Endothelial cell of umbilical vein (primary cell): Measurements from ENCODE around the gene DVL1. TPM values are rescaled to one million over a fixed set of nuclear protein-coding genes. Genes with fewer than 3 reads are reported as not detected.

ENCODE experiments used
- BruUV-seq: library from RNA; stranded (reverse); fragments of 400-500 nt; replicated peaks from 2 replicates; lab custom pipeline; 2021; lab: Mats Ljungman, UMichigan
- CTCF ChIA-PET: fragments of 300-600, 350-600 bp; sonication (Branson Sonifier 250); formaldehyde crosslinking; loops from one replicate; lab custom pipeline; 2021; ENCODE audit warnings: antibody characterized with exemption, inconsistent platforms; lab: Charles Lee
- POLR2A ChIA-PET: fragments of 300-600, 350-600 bp; sonication (Branson Sonifier 250); formaldehyde crosslinking; loops from one replicate; lab custom pipeline; 2021; ENCODE audit warnings: antibody characterized with exemption, inconsistent platforms; lab: Charles Lee
- DNase-seq: peaks from one replicate; pipeline ENCODE4 v3.0.0-alpha.2; 2011; ENCODE audit warnings: low read depth, low spot score
- FAIRE-seq: peaks from 2 replicates; lab custom pipeline; 2011; peaks lifted over from hg19 to GRCh38; lab: Jason Lieb, UNC
- H2AFZ ChIP-seq: 2 replicates; pipeline ENCODE4 v1.6.0; 2012; ENCODE audit warnings: low read depth, low read length, control low read depth, inconsistent platforms
- H3K27ac ChIP-seq: 2 replicates; pipeline ENCODE4 v1.5.1; 2011; ENCODE audit warnings: low read depth, mild to moderate bottlenecking, control low read depth, low read length, moderate library complexity; ENCODE audit not compliant: insufficient read depth
- H3K27me3 ChIP-seq, 2 experiments: 2 replicates each; pipeline versions ENCODE4 v1.6.0 to v1.6.1; 2011; ENCODE audit warnings: low read length in 2 of 2, mixed read lengths in 1 of 2; ENCODE audit not compliant: control insufficient read depth in 2 of 2, insufficient read depth in 2 of 2
- H3K36me3 ChIP-seq, 2 experiments: 2 replicates in 1 of 2; 3 replicates in 1 of 2; pipeline ENCODE4 v1.5.1; 2011; ENCODE audit warnings: low read length in 2 of 2, mild to moderate bottlenecking in 1 of 2, moderate library complexity in 1 of 2; ENCODE audit not compliant: control insufficient read depth in 2 of 2, insufficient read depth in 2 of 2; ENCODE audit errors: extremely low read depth in 1 of 2
- H3K4me1 ChIP-seq: 3 replicates; pipeline ENCODE4 v1.5.1; 2011; ENCODE audit warnings: mild to moderate bottlenecking, low read length; ENCODE audit not compliant: control insufficient read depth, insufficient read depth; ENCODE audit errors: extremely low read depth
- H3K4me2 ChIP-seq: 2 replicates; pipeline ENCODE4 v1.6.1; 2011; ENCODE audit warnings: low read length, control low read depth, mixed read lengths; ENCODE audit not compliant: insufficient read depth
- H3K4me3 ChIP-seq, 3 experiments: fragments of 200-600 bp in 1 of 3; sonication (generic), shearing (Covaris generic) in 1 of 3; replicated peaks in 1 of 3; 2 replicates each; pipeline ENCODE4 v1.5.1; 2011 to 2016; ENCODE audit warnings: control low read depth in 3 of 3, low read length in 3 of 3, mild to moderate bottlenecking in 2 of 3, inconsistent platforms in 1 of 3, low read depth in 1 of 3, moderate library complexity in 1 of 3; ENCODE audit not compliant: insufficient read depth in 1 of 3
- H3K79me2 ChIP-seq: 2 replicates; pipeline ENCODE4 v1.6.0; 2012; ENCODE audit warnings: low read length, inconsistent platforms; ENCODE audit not compliant: control insufficient read depth, insufficient read depth
- H3K9ac ChIP-seq: replicated peaks from 2 replicates; pipeline ENCODE3; 2011; ENCODE audit warnings: low read length, control low read depth; ENCODE audit not compliant: insufficient read depth; ENCODE audit errors: extremely low read depth
- H3K9me1 ChIP-seq: replicated peaks from 3 replicates; pipeline ENCODE4 v1.6.0; 2011; ENCODE audit warnings: mild to moderate bottlenecking, low read length; ENCODE audit not compliant: control insufficient read depth, insufficient read depth; ENCODE audit errors: extremely low read depth
- H3K9me3 ChIP-seq: replicated peaks from 2 replicates; pipeline ENCODE4 v1.5.1; 2012; ENCODE audit warnings: low read length, inconsistent platforms; ENCODE audit not compliant: control insufficient read depth, insufficient read depth
- H4K20me1 ChIP-seq: replicated peaks from 2 replicates; pipeline ENCODE3; 2011; ENCODE audit warnings: mild to moderate bottlenecking, low read length; ENCODE audit not compliant: control insufficient read depth, insufficient read depth; ENCODE audit errors: extremely low read depth
- FOS ChIP-seq: IDR thresholded peaks from 2 replicates; pipeline ENCODE4 v1.6.1; 2011; ENCODE audit warnings: mild to moderate bottlenecking, low read length, moderate library complexity, borderline replicate concordance; ENCODE audit not compliant: insufficient read depth
- GATA2 ChIP-seq: IDR thresholded peaks from 2 replicates; pipeline ENCODE4 v1.7.0; 2011; ENCODE audit warnings: low read depth, mild to moderate bottlenecking, moderate library complexity, mixed read lengths, low read length; ENCODE audit not compliant: insufficient read length, insufficient read depth
- MYC ChIP-seq: IDR thresholded peaks from one replicate; pipeline ENCODE4 v1.6.1; 2011; ENCODE audit warnings: mild to moderate bottlenecking, low read depth, low read length
- POLR2AphosphoS5 ChIP-seq: IDR thresholded peaks from 2 replicates; pipeline ENCODE4 v1.6.1; 2012; ENCODE audit warnings: low read depth, mild to moderate bottlenecking, control low read depth, low read length, moderate library complexity; ENCODE audit not compliant: insufficient read depth
- dilution Hi-C: fragments of 300-500 bp; cut with MboI; formaldehyde crosslinking; loops from one replicate; pipeline ENCODE4 v1.15.0; 2019; ENCODE audit warnings: low sequenced_read_pairs; ENCODE audit not compliant: extremely low pct_ligation_motif_present
- intact Hi-C: fragments of 100-400 bp; cut with micrococcal nuclease; formaldehyde crosslinking; loops from one replicate; pipeline ENCODE4 v1.10.0; 2022
- microRNA-seq: library from miRNA; unstranded; fragments of <30 nt; microRNA quantifications from one replicate; pipeline ENCODE4 v1.2.0, GENCODE V29; 2021; ENCODE audit warnings: borderline number of aligned reads, borderline replicate concordance
- polyA plus RNA-seq, 4 experiments: library from polyadenylated mRNA; depleted of rRNA in 3 of 4; stranded (reverse) in 3 of 4; unstranded in 1 of 4; fragments of >200 nt; gene quantifications; 2 replicates each; pipeline versions ENCODE4 v1.2.1 to v1.2.3, GENCODE V29; 2011 to 2012; ENCODE audit warnings: missing spikeins in 1 of 4
- small RNA-seq: library from RNA; depleted of rRNA; stranded (forward); fragments of <200 nt; gene quantifications from one replicate; pipeline ENCODE3, GENCODE V24; 2012; ENCODE audit warnings: low replicate concordance, low read depth; ENCODE audit not compliant: insufficient read depth, insufficient read length
- total RNA-seq: library from RNA; stranded (reverse); gene quantifications from 2 replicates; pipeline ENCODE4 v1.2.3, GENCODE V29; 2021
- TF ChIP-seq, protein P1 (sequence below): IDR thresholded peaks from 2 replicates; pipeline ENCODE4 v1.6.1; 2011; ENCODE audit not compliant: insufficient read depth, insufficient read length
- TF ChIP-seq, protein P2 (sequence below), 2 donors: IDR thresholded peaks; 1 replicate in 1 of 2; 2 replicates in 1 of 2; pipeline ENCODE4 v1.5.1; 2011; ENCODE audit warnings: low read length in 2 of 2, mild to moderate bottlenecking in 2 of 2, moderate library complexity in 2 of 2, control low read depth in 1 of 2, inconsistent platforms in 1 of 2, low read depth in 1 of 2; ENCODE audit not compliant: insufficient read depth in 1 of 2; ENCODE audit errors: extremely low read depth in 1 of 2

DVL1 gene
- total and polyA plus RNA-seq, 2 donors (not counting 3 experiments of a cell fraction or from before 2014, with no cell fraction given) = 26.8 to 36.5 TPM

DNA sequence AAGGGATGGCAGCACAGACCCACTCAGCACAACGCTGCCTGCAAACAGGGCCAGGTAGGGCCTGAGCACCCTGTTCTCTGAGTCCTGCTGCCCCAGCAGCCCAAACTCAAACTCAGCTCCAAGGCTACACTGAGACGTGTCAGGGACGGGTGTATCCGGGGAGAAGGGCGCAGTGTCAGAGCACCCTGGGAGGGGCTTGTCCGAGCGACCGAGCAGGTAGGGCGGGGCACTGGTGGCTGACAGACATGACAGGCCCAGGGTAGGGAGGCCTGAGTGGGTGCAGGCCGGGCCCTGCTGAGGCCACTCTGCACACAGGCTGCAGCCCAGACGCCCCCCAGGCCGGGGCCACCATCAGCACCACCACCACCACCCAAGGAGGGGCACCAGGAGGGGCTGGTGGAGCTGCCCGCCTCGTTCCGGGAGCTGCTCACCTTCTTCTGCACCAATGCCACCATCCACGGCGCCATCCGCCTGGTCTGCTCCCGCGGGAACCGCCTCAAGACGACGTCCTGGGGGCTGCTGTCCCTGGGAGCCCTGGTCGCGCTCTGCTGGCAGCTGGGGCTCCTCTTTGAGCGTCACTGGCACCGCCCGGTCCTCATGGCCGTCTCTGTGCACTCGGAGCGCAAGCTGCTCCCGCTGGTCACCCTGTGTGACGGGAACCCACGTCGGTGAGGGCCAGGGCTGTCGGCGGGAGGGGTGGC lies 63.5 kb downstream of the DVL1 start:
- Histone ChIP-seq H3K79me2 (no peaks in the 10 kb centered on the region), H3K9me3 (no peaks in the 10 kb centered on the region), H2AFZ (no peak overlapping the region), H3K4me3 (no peak overlapping the region), H3K27ac (no peak overlapping the region), H3K36me3 (no peaks in the 10 kb centered on the region), H3K4me1 (peaks cover 2% of the 10 kb centered on the region), H3K9ac (no peak overlapping the region), H4K20me1 (no peaks in the 10 kb centered on the region), H3K27me3 (no peaks in the 10 kb centered on the region), H3K9me1 (no peaks in the 10 kb centered on the region), H3K4me2 (no peak overlapping the region)
- no peak for DNase-seq
- dilution Hi-C loops = no loop called here
- BruUV-seq = no TSS peak
- no peak for TF ChIP-seq MYC
- TF ChIP-seq, protein P1, sequence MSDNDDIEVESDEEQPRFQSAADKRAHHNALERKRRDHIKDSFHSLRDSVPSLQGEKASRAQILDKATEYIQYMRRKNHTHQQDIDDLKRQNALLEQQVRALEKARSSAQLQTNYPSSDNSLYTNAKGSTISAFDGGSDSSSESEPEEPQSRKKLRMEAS = no peak
- no peak for TF ChIP-seq FOS
- no peak for TF ChIP-seq POLR2AphosphoS5
- no peak for TF ChIP-seq GATA2
- TF ChIP-seq, protein P2, sequence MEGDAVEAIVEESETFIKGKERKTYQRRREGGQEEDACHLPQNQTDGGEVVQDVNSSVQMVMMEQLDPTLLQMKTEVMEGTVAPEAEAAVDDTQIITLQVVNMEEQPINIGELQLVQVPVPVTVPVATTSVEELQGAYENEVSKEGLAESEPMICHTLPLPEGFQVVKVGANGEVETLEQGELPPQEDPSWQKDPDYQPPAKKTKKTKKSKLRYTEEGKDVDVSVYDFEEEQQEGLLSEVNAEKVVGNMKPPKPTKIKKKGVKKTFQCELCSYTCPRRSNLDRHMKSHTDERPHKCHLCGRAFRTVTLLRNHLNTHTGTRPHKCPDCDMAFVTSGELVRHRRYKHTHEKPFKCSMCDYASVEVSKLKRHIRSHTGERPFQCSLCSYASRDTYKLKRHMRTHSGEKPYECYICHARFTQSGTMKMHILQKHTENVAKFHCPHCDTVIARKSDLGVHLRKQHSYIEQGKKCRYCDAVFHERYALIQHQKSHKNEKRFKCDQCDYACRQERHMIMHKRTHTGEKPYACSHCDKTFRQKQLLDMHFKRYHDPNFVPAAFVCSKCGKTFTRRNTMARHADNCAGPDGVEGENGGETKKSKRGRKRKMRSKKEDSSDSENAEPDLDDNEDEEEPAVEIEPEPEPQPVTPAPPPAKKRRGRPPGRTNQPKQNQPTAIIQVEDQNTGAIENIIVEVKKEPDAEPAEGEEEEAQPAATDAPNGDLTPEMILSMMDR (IDR thresholded peaks at IDR 0.05; ENCODE audit: extremely low read depth in 1 of 2, insufficient read depth in 1 of 2, low read depth in 1 of 2, low read length in 2 of 2) = no peak
- CTCF ChIA-PET = interaction anchor here (1.9 to 2.8 kb wide), 2 partner anchors 163 to 164 kb away, joined by 7 to 12 read pairs; no protein-coding TSS in a partner anchor
- POLR2A ChIA-PET = no interaction called here
- no peak for FAIRE-seq
- intact Hi-C loops = no loop called here

Small RNA genes lying within 50 kb of the gene (microRNA-seq; reads per million reads assigned to microRNA genes)
- gene MIR6726 (not detected), gene MIR6727 (not detected), gene MIR6808 (not detected)

Small RNA genes lying within 50 kb of the gene (small RNA-seq; reads per million reads assigned to genes)
- gene MIR6726 = not detected

Other genes starting within 250 kb of the DVL1 start
- gene C1orf159, start 233.3 kb downstream of the DVL1 start, total RNA-seq = 19.7 and 20.1 TPM in 2 replicates
- 16.1 and 20.1 TPM in 2 replicates for gene C1orf159, start 233.3 kb downstream of the DVL1 start, polyA plus RNA-seq
- gene TTLL10, start 175.5 kb downstream of the DVL1 start, total RNA-seq = not detected in 2 replicates
- not detected in 2 replicates for gene TTLL10, start 175.5 kb downstream of the DVL1 start, polyA plus RNA-seq
- not detected in 2 replicates for gene TNFRSF18, start 142.8 kb downstream of the DVL1 start, total RNA-seq
- gene TNFRSF18, start 142.8 kb downstream of the DVL1 start, polyA plus RNA-seq = not detected in 2 replicates
- gene TNFRSF4, start 135.3 kb downstream of the DVL1 start, total RNA-seq = 0.62 and 1.5 TPM in 2 replicates
- 0.55 and 1.4 TPM in 2 replicates for gene TNFRSF4, start 135.3 kb downstream of the DVL1 start, polyA plus RNA-seq
- 171 and 185 TPM in 2 replicates for gene SDF4, start 117.4 kb downstream of the DVL1 start, total RNA-seq
- 156 and 175 TPM in 2 replicates for gene SDF4, start 117.4 kb downstream of the DVL1 start, polyA plus RNA-seq
- 24.4 and 24.6 TPM in 2 replicates for gene B3GALT6, start 117.2 kb downstream of the DVL1 start, total RNA-seq
- gene B3GALT6, start 117.2 kb downstream of the DVL1 start, polyA plus RNA-seq = 34.1 and 43.3 TPM in 2 replicates
- 1.9 and 4.1 TPM in 2 replicates for gene C1QTNF12, start 102.7 kb downstream of the DVL1 start, total RNA-seq
- gene C1QTNF12, start 102.7 kb downstream of the DVL1 start, polyA plus RNA-seq = 0.67 and 1.0 TPM in 2 replicates
- gene UBE2J2, start 75.6 kb downstream of the DVL1 start, total RNA-seq = 80.7 and 87.2 TPM in 2 replicates
- 50.0 and 60.7 TPM in 2 replicates for gene UBE2J2, start 75.6 kb downstream of the DVL1 start, polyA plus RNA-seq
- gene SCNN1D, start 69.0 kb downstream of the DVL1 start, total RNA-seq = 3.0 and 3.3 TPM in 2 replicates
- 2.3 and 4.0 TPM in 2 replicates for gene SCNN1D, start 69.0 kb downstream of the DVL1 start, polyA plus RNA-seq
- 39.0 and 43.0 TPM in 2 replicates for gene ACAP3, start 41.5 kb downstream of the DVL1 start, total RNA-seq
- gene ACAP3, start 41.5 kb downstream of the DVL1 start, polyA plus RNA-seq = 27.8 and 41.3 TPM in 2 replicates
- gene PUSL1, start 40.8 kb downstream of the DVL1 start, total RNA-seq = 16.6 and 18.8 TPM in 2 replicates
- gene PUSL1, start 40.8 kb downstream of the DVL1 start, polyA plus RNA-seq = 27.3 and 45.9 TPM in 2 replicates
- 127 and 132 TPM in 2 replicates for gene INTS11, start 24.8 kb downstream of the DVL1 start, total RNA-seq
- gene INTS11, start 24.8 kb downstream of the DVL1 start, polyA plus RNA-seq = 222 and 239 TPM in 2 replicates
- gene CPTP, start 24.6 kb downstream of the DVL1 start, total RNA-seq = 25.1 and 29.5 TPM in 2 replicates
- gene CPTP, start 24.6 kb downstream of the DVL1 start, polyA plus RNA-seq = 20.9 and 29.6 TPM in 2 replicates
- 0.37 and 0.38 TPM in 2 replicates for gene TAS1R3, start 18.1 kb downstream of the DVL1 start, total RNA-seq
- gene TAS1R3, start 18.1 kb downstream of the DVL1 start, polyA plus RNA-seq = 0.26 and 0.38 TPM in 2 replicates
- gene MXRA8, start 9.1 kb upstream of the DVL1 start, total RNA-seq = 0.37 and 0.82 TPM in 2 replicates
- 1.9 and 2.2 TPM in 2 replicates for gene MXRA8, start 9.1 kb upstream of the DVL1 start, polyA plus RNA-seq
- gene AURKAIP1, start 25.8 kb upstream of the DVL1 start, total RNA-seq = 149 and 151 TPM in 2 replicates
- gene AURKAIP1, start 25.8 kb upstream of the DVL1 start, polyA plus RNA-seq = 73.3 and 96.2 TPM in 2 replicates
- gene CCNL2, start 49.9 kb upstream of the DVL1 start, total RNA-seq = 182 and 188 TPM in 2 replicates
- 174 and 209 TPM in 2 replicates for gene CCNL2, start 49.9 kb upstream of the DVL1 start, polyA plus RNA-seq
- gene MRPL20, start 57.9 kb upstream of the DVL1 start, total RNA-seq = 125 and 134 TPM in 2 replicates
- gene MRPL20, start 57.9 kb upstream of the DVL1 start, polyA plus RNA-seq = 118 and 152 TPM in 2 replicates
- gene ANKRD65, start 71.9 kb upstream of the DVL1 start, total RNA-seq = 0.32 and 0.38 TPM in 2 replicates
- 0.15 and 0.18 TPM in 2 replicates for gene ANKRD65, start 71.9 kb upstream of the DVL1 start, polyA plus RNA-seq
- 3.3 and 6.1 TPM in 2 replicates for gene VWA1, start 86.3 kb upstream of the DVL1 start, total RNA-seq
- gene VWA1, start 86.3 kb upstream of the DVL1 start, polyA plus RNA-seq = 2.0 and 3.7 TPM in 2 replicates
- gene ATAD3C, start 100.3 kb upstream of the DVL1 start, total RNA-seq = 0.16 TPM in 1 of 2 replicates, not detected in the other
- gene ATAD3C, start 100.3 kb upstream of the DVL1 start, polyA plus RNA-seq = 0.01 TPM in 1 of 2 replicates, not detected in the other
- gene ATAD3B, start 122.3 kb upstream of the DVL1 start, total RNA-seq = 45.8 and 48.2 TPM in 2 replicates
- gene ATAD3B, start 122.3 kb upstream of the DVL1 start, polyA plus RNA-seq = 20.5 and 22.7 TPM in 2 replicates
- gene ATAD3A, start 162.7 kb upstream of the DVL1 start, total RNA-seq = 55.2 and 57.4 TPM in 2 replicates
- gene ATAD3A, start 162.7 kb upstream of the DVL1 start, polyA plus RNA-seq = 24.9 and 28.8 TPM in 2 replicates
- 7.0 and 8.8 TPM in 2 replicates for gene TMEM240, start 191.2 kb upstream of the DVL1 start, total RNA-seq
- gene TMEM240, start 191.2 kb upstream of the DVL1 start, polyA plus RNA-seq = 5.3 and 7.6 TPM in 2 replicates
- gene SSU72, start 225.4 kb upstream of the DVL1 start, total RNA-seq = 124 and 129 TPM in 2 replicates
- 78.2 and 85.9 TPM in 2 replicates for gene SSU72, start 225.4 kb upstream of the DVL1 start, polyA plus RNA-seq